SIG-M5 treated with dmso at 0.1 percent for 504 hours (cell line): Measurements from ENCODE around the gene RYR2.
"Not testable (repeated sequence)": the region's sequence is repeated elsewhere in the genome, so short reads cannot be mapped to it uniquely, and the experiment has no call there.

Experiments
- DNase-seq: peaks from one replicate; lab custom pipeline; 2025; ENCODE audit not compliant: unreplicated experiment; lab: John Stamatoyannopoulos, UW

The RYR2 gene

DNA sequence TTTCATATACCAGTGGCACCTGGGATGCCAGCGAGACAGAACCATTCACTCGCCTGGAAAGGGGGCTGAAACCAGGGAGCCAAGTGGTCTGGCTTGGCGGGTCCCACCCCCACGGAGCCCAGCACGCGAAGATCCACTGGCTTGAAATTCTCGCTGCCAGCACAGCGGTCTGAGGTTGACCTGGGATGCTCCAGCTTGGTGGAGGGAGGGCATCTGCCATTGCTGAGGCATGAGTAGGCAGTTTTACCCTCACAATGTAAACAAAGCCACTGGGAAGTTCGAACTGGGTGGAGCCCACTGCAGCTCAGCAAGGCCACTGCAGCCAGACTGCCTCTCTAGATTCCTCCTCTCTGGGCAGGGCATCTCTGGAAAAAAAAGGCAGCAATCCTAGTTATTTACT is 778.6 kb downstream of the RYR2 start:
- DNase-seq, result not testable (repeated sequence)

DNA sequence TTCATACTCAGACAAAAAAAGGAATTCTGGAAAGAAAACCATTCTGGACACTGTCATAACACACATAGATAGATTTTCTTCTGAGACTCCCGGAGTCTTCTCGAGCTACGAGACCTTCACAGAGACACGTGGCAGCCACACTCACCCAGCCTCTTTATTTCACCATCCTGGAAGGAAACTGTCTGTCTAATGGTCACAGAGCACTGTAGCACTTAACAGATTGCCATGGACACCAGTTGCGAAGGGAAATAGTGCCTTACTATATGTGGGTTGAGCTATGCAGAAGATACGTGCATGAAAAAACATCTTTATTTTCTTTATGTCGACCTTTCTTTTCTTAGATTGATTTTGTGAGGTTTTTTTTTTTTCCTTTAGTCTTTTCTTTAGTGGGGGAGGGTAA is 790.9 kb downstream of the RYR2 start:
- DNase-seq, result no peak

DNA sequence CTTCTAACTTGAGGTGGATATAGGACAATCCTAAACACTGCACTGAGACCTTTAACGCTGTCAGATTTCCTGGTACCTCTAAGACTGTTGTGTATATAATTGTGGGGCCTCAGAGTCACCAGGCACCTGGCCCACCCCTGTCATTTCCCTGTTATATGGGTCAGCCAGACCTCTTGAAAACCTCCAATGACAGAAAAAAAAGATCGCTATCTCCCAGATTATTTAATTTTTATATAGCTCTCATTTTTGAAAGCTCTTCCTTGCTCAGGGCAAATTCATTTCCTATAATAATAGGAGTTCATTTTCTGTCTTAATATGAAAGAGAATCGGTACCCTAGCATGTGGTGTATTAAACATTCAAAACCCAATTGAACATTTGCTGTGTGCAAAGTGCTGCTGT is 792.1 kb downstream of the RYR2 start:
- DNase-seq, result no peak

GRCh38 chr1:237834461-237834860 is 792.5 kb downstream of the RYR2 start:
- no peak for DNase-seq

DNA sequence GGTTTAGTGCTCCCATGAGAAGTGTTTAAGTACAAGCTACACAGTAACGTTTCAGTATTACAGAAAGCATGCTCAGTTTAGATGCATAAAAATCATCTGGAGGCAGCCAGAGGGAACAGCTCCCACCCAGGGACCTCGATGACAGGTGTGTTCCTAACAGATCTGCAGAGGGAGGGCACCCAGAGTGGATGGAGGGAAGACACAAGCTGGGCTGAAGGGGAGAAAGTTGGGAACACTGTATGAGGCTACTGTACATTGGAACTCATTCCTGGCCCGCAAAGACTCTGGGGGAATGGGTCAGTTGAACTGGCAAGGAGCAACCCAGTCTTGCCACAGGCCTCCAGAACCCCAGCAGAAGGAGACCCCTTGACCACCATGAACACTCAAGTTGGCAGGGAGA is 796.3 kb downstream of the RYR2 start:
- no peak for DNase-seq

GRCh38 chr1:237838904-237839534 is 797.0 kb downstream of the RYR2 start:
- no peak for DNase-seq

- DNase-seq, result no peak
These were observed 799.5 kb downstream of the RYR2 start for GRCh38 chr1:237841485-237841884.

DNA sequence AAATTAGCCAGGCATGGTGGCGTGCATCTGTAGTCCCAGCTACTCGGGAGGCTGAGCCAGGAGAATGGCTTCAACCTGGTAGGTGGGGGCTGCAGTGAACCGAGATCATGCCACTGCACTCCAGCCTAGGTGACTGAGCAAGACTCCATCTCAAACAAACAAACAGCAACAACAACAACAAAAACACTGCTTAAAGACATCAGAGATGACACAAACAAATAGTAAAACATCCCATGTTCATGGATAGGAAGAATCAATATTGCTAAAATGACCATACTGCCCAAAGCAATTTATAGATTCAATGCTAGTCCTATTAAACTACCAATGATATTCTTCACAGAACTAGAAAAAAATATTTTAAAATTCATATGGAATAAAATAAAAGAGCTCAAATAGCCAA is 801.5 kb downstream of the RYR2 start:
- not testable (repeated sequence) for DNase-seq

DNA sequence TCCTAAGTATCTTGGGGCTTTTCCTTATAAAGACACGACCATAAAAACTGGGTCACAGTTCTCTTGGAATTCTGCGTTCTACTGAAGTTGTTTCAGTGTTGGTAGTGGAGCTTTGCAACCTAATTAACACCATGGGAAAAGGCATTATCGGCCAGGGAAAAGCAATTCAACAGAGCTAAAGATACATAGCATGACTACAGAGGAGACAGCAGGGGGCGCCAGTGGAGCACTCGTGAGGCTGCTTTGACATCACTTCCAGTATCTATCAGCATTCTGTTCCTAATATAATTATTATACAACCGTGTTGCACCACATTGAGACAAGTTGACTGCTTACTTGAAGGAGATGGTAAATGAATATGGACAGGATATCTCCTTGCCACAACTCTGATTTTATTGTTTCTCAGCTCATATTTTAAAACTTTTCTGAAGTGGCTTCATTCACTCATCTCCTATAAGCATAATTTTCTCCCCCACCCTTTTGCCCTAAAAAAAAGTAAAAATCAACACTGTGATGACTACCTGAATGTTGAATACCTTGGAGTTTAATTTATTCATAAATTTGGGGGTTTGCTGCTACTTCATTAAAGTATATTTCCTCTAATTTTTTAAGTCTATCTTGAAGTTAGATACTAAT is 809.3 kb downstream of the RYR2 start:
- DNase-seq, result peak; percentile 71

- DNase-seq, result no peak
These were observed 810.4 kb downstream of the RYR2 start for GRCh38 chr1:237852342-237852741.

- no peak for DNase-seq
These were observed 815.5 kb downstream of the RYR2 start for GRCh38 chr1:237857455-237857854.

GRCh38 chr1:237858992-237859391 is 817.0 kb downstream of the RYR2 start:
- no peak for DNase-seq

GRCh38 chr1:237861944-237862343 is 820.0 kb downstream of the RYR2 start:
- no peak for DNase-seq

DNA sequence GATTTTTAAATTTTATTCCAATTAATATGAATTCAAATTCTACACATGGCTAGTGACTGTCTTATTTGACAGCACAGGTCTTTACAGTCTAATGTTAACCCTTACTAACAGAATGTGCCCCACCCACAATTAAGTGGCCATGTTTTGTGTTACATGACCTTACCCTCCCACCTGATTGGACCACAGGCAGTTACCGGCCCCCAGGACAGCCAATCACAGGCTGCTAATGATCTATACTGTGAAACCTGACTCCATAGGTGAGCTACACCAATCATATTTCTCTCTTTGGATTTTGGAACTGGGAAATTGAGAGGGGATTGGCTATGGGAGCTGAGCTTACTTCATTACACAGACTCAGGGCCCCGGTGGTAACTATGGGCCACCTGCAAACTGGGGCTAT is 821.2 kb downstream of the RYR2 start:
- DNase-seq, result no peak

GRCh38 chr1:237864338-237865244 is 822.6 kb downstream of the RYR2 start:
- DNase-seq, result no peak

DNA sequence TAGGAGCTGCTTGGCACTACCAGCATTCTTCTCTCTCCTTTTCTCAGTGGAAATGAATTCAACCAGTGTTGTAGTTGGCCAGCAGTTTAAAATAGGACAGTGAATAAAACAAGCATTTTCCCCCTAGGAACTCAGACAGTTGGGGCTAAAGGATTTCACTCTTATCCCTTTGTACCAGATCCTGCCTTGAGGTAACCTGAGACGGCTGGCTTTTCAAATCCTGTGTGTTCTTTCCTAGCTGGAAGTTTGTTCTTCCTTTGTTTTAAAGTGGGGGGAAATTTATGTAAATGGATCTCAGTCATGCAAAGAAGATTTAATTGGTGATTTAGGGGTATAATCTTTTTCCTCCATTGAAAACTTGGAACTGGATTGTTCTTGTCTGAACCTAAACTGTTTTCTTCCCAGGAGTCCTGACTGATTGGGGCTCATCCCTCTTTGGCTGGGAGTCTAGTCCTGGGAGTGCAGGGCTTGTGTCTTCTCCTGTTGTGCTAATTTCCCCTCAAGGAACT is 825.5 kb downstream of the RYR2 start:
- DNase-seq, result no peak

GRCh38 chr1:237868817-237869600 is 827.0 kb downstream of the RYR2 start:
- no peak for DNase-seq

DNA sequence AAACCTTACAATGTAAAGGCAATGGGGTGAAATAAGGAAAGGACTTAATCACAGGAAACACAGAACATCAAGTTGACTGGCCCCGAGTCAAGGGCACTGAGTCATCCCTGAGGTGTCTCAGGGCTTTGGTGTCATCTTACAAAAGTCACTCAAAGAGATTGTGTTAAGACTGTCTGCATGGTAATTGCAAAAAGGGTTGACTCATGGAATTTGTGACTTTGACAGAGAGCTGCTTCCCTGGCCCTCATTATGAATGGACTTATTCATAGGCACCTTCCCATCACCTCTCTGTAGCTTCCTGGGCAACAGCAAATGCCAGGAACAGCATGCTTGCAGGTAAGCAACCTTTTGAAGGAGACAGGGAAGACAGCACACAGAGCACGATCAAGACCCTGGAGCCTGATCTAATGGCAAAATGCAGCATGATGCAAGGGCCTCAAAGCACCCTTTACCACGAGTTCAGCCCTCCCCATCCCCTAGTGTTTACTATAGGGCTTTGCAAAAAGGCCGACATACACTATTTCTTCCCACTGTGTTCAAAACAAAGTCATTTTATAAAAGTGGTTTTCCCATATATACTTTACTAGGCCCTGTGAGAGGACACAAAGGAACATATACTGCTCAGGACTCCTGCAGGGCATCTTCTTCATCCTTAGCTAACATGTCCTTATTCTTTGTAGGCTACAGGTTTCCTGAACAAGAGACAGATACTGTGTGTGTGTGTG is 831.7 kb downstream of the RYR2 start:
- no peak for DNase-seq

- no peak for DNase-seq
These were observed 833.3 kb downstream of the RYR2 start for GRCh38 chr1:237875291-237875690.

- DNase-seq, result no peak
These were observed 835.6 kb downstream of the RYR2 start for GRCh38 chr1:237877631-237878030.
